Umbilical cord (tissue), 2 donors: ENCODE results near the gene PLOD3. TPM values are rescaled to one million over a fixed set of nuclear protein-coding genes. Genes with fewer than 3 reads are reported as not detected.

Experiments
- DNase-seq: peaks from one replicate; pipeline ENCODE4 v3.0.0-alpha.2; 2015; ENCODE audit warnings: low spot score
- total RNA-seq: library from RNA; depleted of rRNA; stranded (reverse); fragments of >200 nt; gene quantifications from one replicate; pipeline ENCODE4 v1.2.3, GENCODE V29; 2014; ENCODE audit warnings: low replicate concordance; ENCODE audit not compliant: insufficient read depth

The PLOD3 gene
- total RNA-seq, 1 donor from 2014 or later: 32.7 TPM

DNA sequence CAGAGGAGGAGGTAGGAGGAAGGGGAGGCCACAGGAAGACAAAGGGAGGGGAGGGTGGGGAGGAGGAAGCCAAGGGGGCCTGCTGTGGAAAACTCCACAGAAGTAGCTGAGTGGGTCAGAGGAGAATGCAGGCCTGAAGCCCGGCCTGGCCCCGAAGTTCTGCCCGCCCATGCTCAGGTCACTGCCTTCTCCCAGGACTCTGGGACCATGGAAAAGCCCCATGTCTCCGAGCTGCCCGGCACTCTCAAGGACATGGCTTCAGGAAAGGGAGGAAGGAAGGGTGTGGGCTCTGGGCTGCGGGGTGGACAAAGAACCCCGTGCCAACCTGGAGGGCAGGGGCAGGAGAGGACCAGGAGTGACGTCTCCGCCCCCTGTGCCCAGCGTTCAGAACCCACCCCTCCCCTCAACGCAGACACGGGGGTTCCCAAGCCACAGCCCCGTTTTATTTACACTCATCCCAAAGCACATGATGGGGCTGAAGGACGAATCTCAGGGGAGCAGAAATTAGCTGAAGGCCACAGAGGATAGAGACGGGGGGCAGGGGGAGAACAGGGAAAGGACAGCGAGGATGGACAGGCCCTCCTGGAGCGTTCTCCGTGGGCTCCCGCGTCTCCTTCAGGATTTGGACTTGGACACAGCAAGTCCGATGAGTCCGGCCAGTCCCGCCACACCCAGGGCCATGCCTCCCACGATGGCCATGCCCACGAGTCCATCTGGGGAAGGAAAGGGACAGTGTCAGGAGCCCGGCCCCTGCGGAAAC is 22.0 kb upstream of the PLOD3 start:
- peak; percentile 30 for DNase-seq

DNA sequence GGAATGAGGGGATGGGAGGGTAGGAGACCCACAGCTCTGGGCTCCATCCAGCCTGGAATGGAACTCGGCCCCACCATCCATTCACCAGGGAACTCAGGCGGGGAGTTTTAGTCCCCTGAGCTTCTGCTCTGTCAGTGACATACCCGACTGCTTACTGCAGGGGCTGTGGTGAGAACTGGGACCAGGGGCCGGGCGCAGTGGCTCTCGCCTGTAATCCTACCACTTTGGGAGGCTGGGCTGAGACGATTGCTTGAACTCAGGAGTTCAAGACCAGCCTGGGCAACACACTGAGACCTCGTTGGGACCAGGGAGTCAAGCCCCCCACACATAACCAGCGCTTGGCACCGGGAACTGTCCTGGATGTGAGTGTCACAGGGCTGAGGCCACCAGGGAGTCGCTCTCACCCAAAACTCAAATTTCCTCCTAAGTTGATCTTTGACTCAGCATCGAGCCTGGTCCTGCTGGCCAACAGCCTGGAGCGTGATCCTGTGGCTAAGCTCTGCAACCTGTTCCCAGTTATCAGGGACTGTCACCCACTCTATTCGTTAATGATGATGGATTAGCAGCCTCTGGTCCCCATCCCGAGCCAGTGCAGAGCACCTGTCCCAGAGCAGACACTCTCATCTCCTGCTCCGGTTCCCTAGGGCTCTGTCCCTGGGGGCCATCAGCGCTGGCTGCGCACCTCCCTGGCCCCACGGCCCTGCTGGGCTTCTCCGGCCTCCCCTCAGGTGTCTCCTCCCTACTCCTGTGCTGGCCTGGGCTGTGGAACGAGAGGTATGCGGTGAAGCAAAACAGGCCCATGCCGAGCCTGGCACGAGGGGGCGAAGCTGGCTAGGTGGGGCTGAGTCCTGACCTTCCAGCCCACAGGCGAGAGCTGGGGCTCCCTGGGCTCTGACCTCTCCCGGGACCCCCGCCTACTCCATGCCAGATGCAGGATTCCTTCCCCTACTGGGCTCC is 21.1 kb upstream of the PLOD3 start:
- DNase-seq: no peak

DNA sequence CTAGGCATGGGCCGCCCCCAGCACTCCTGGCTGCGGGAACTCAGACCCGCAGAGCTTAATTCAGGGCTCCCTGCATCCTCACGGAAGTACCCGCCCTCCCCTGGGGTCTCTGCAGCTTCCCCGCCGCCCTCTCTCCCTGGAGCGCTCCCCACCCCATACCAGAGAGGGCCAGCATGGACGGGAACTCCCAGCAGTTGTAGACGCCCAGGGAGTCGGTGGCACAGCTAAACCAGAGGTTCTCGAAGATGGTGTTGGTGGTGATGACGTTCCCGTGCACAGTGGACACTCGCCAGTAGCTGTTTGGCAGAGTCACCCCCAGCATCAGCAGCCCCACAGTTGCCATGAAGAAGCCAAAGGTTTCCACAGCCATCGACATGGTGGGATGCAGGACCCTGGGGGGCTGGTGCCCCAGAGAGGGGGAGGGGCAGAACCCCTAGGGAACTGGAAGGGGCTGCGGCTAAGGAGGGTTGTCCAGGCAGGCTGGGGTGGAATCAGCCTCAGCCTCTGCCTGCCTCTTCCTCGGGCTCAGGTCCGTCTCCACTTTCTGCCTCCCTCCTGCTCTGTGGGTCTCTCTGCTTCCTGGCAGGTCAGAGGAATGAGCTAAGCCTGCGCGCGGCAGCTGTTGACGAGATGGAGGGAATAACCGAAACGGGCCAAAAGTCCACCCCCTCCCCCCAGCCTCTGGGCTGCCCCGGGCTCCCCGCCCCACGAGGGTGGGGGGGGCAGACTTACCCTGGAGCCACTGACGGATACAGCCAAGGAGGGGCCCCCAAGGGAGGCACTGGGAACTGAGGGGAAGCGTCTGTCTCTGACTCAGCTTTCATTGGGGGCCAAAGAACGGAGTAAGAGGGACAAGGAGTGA is 20.1 kb upstream of the PLOD3 start, which contains the start of gene CLDN15:
Gene CLDN15, minus strand, starts transcription at position 597 of the 862 bp plus-strand sequence. Its CDS starts 221 bp downstream, at position 376.
- DNase-seq: peak; percentile 66

DNA sequence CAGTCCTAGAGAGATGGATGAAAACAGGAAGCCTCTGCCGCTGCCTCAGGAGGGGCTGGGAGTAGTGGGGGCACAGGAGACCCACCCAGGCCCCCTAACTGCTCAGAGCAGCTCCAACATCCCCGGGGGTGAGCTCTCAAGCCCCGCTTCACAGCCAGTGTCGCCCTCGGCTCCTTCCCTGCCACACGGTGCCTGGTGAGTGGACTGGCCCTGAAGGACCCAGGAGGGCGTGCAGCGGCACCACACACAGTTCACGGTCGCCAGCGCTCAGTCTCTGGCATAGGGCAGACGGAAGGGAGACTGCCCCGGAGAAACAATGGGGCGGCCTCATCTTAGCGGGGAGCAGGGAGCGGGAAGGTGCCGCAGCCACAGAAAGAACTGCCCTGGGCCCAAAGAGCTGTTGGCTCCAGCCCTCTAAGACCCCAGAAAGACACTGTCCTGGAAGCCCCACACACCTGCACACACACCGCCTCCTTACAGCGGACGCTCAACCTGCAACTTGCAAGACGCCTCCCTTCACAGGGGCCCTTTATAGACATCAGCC is 19.0 kb upstream of the PLOD3 start:
- DNase-seq: no peak

DNA sequence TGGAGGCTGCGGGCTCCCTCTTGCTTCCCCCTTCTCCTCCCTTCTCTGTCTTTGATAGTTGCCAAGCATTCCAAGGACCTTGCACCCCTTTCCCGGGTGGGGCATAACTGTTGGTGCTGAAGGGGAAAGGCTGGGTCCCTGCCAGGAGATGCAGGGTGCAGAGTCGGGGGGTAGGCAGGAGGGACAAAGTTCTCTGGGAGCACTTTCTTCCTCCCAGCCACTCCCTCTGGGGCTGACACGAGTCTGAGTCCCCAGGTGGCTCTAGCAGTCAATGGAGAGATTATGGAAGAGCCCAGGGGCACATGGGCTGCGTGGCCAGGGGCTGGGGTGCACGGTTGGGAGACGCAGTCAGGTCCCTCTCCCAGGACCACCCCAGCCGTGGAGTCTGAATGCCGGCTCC is 18.1 kb upstream of the PLOD3 start:
- no peak for DNase-seq

DNA sequence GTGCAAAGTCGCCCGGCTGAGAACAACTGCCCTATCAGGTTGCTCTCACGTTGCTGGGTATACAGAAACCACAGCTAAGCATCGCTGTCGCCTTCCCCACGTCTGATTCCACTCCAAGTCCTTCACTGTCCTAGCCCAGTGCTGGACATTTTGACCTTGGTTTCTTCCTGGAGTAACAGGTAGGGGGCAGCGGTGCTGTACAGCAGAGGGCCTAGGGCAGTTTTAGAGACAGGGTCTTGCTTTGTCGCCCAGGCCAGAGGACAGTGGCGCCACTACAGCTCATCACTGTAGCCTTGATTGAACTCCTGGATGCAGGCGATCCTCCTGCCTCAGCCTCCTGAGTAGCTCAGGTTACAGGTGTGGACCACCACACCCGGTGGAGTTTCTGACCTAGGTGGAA is 17.7 kb upstream of the PLOD3 start:
- no peak for DNase-seq

DNA sequence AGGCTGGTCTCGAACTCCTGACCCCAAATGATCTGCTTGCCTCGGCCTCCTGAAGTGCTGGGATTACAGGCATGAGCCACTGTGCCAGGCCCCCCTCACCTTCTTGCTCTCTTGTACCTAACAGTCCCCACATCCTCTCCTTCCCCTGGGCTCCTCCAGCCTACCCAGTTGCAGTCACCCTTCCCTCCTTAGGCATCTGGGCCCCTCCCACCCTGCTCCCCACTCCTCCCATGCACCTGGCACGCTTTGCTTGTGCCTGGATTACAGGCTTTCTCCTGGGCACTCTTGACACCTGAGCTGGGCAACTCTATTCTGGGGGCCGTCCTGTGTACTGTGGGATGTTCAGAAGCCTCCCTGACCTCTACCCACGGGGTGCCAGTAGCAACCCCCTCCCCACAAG is 17.3 kb upstream of the PLOD3 start:
- no peak for DNase-seq

DNA sequence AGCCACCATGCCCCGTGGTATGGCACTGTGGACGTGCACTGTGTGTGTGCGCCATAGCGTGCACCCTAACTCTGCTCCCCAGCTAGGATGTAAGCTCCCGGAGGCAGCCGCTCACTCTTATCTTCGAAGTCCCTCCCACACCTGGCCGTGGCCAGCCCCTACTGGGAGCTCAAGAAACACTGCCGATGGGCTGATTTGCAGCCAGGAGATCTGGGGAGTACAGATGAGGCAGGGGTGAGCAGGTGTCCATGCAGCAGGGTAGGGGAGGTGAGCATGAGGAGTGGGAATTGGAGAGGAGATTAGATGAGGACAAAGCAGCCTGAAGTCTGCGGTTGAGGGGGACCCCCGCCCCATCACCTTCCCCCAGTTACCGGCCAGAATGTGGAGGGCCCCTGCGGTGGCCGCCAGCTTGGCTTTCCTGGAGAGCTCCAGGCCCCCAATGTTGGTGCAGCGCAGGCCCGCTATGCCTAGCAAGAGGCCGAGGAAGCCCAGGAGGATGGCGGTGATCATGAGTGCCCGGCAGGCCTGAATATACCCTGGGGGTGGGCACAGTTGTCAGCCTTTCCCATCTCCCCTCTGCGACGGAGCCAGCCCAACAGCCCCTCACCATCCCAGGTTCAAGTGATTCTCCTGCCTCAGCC is 16.6 kb upstream of the PLOD3 start:
- no peak for DNase-seq

DNA sequence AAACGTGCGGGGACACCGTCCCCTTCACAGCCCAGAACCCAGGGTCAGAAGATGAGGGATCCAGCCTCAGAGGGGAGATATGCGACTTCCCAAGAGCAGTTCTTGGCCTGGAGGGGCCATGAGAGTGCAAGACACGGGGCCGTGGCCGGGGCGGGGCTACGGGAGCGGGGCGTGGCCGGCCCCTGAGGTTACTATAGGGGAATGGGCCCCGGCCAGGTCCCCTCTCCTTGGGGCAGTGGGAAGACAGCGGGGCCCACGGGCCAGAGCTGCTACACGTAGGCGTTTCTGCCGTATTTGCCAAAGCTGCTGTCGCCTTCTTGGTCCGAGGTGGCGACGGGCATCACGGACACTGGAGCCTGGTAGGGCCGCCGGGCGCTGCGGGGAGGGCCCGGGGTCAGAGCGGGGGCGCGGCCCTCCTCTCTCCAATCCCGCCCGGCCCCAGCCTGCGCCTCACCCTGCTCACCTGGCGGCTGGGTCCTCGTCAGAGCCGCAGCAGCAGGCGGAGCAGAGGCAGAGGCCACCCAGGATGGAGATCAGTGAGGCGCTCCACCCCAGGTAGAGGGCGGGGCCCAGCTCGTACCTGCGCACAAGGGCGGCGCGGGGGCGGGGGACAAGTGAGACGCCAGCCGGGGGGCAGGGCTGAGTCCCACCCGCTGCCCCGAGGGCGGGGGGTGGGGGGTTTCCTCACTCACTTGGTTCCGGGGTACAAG is 14.9 kb upstream of the PLOD3 start:
- DNase-seq: peak; percentile 26

DNA sequence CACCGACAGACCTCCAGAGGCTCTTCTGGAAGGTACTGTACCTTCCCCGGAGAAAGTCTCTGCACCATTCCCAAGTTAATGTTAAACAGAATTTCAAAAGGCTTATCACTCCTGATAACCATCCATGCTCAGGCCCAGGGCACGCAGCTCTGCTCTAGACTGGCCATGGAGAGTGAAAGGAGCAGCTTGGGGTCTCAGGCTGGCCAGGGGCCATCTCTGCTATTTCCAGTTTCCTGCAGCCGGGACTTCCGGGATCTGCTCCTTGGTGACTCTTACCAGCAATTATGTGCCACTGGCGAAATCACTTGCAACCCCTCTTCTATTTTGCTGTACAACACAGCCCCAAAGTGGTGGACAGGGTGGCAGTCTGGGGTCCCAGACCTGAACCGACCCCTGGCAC is 14.3 kb upstream of the PLOD3 start:
- DNase-seq: no peak

DNA sequence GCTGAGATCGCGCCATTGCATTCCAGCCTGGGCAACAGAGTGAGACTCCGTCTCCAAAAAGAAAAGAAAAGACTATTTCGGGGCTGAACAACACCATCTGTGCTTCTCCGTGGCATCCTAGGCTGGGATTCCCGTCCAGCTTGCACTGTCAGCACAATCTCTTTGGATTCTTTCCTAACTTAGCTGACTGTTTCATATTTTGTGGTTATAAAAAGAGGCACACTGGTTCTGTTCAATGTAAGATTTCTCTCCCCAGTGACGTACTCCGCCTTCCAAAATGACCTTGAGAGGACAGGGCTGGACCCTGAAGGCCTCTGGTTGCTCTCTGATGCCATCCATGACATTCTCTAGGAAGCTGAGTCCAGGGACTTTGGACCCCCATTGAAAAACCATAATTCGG is 9.3 kb upstream of the PLOD3 start:
- peak; percentile 89 for DNase-seq

DNA sequence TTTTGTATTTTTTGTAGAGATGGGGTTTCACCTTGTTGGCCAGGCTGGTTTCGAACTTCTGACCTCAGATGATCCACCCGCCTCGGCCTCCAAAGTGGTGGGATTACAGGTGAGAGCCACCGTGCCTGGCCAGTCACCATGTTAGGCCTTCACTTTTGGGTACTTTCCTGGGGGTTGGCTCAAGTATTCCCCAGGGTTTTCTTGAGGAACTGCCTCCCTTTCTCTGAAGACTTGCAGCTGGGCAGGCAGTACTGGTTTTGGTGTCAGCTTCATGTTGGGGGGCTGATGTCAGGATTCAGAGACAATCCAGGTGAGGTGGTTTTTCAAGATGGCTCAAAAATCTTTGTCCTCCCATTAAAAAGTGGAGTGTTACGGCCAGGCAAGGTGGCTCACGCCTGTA is 8.3 kb upstream of the PLOD3 start:
- DNase-seq: no peak

DNA sequence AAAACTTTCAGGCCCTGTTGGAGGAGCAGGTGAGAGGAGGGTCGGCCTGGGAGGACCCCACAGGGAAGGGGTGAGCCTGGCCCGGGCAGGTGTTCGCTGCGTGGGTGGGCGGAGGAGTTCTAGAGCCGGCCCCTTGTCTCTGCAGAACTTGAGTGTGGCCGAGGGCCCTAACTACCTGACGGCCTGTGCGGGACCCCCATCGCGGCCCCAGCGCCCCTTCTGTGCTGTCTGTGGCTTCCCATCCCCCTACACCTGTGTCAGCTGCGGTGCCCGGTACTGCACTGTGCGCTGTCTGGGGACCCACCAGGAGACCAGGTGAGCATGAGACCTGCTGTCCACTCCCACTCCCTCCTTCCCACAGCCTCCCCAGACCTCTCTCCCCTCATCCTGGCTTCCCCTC is 6.1 kb upstream of the PLOD3 start:
- DNase-seq: no peak

DNA sequence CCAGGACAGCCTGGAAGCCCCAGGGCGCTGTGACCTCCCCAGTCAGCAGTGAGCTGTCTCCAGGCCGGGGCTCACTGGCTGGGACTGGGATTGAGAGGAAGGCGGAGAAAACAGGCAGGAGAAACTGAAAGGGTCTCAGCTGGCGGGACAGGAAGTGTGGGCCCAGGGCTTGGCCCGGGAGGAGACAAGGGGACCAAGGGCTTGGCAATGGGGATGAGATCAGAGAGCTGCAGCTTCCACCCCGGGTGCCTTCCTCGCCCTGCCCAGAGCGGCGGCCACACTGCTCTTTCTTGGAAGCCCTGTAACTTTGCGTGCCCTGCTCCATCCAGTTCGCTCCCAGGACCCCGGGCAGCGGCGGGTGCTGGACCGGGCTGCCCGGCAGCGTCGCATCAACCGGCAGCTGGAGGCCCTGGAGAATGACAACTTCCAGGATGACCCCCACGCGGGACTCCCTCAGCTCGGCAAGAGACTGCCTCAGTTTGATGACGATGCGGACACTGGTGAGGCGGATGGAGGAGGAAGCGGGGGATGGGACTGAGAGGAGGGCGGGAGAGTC is 5.0 kb upstream of the PLOD3 start:
- no peak for DNase-seq

DNA sequence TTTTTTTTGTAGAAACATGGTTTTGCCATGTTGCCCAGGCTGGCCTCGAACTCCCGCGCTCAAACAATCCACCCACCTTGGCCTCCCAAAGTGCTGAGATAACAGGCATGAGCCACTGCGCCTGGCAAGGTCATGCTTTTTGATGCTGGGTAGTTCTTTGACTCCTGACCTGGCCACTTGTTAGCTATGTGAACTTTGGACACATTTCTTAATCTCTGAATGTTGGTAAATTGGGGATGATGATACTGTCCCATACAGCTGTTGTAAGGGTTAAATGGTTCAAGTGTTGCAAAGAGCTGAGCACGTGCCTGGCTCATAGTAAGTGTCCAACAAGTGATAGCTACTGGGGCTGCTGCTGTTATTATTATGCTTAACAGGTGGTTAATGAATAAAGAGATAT is 2.9 kb upstream of the PLOD3 start:
- DNase-seq: no peak

DNA sequence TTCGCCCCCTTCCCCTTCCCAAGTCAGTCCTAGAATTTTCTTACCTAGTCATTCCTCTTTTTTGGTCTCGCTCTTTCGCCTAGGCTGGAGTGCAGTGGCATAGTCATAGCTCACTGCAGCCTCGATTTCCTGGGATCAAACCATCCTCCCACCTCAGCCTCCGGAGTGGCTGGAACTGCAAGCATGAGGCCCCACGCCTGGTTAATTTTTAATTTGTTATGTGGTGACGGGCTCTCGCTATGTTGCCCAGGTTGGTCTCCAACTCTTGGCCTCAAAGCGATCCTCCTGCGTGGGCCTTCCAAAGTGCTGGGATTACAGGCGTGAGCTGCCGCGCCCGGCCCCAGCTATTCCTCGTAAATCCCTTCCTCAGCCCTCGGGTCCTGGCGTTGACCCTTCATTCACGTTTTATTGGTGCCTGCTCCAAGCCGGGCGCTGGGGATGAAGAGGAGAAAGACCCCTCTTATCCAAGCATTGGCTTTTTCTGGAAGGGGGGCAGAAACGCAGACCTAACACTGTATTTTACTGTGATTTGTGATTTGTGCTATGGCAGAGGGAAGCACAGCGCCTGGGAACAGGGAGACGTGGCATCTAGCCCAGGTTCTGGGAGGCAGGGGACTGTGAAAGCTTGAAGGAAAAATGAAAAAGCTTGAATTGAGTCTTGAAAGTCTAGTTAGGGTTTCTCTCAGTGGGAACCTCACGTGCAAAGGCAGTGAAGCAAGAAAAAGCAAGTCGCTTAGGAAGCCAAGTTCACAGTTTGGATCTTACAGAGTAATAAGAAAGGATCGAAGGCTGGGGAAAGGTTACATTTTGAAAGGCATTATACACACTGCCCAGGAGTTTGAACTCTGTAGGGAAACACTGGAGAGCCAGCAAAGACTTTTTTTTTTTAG is 1.1 kb upstream of the PLOD3 start:
- DNase-seq: no peak

DNA sequence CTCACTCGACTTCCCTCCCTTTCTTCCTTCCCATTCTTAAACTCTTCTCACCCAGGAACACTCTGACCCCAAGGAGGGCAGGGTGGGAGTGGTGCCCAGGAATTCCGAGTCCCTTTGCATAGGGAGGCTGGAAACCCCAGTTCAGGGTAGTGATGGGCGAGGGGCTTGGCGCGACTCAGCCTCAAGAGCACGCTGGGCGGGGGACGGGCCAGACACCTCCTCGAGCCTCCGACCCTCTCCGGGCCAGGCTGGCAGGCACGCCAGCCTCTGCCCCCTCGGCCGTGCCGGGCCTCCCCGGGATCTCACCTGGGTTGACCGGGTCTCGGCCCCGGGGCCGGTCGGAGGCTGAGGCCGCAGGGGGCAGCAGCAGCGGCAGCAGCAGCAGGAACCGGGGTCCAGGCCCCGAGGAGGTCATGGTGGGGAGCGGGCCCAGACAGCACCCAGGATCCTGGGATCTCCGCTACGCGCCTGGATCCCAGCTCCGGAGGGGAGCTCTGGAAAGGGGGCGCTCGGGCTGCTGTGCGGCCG is 457 bp downstream of the PLOD3 start:
- peak; percentile 29 for DNase-seq

DNA sequence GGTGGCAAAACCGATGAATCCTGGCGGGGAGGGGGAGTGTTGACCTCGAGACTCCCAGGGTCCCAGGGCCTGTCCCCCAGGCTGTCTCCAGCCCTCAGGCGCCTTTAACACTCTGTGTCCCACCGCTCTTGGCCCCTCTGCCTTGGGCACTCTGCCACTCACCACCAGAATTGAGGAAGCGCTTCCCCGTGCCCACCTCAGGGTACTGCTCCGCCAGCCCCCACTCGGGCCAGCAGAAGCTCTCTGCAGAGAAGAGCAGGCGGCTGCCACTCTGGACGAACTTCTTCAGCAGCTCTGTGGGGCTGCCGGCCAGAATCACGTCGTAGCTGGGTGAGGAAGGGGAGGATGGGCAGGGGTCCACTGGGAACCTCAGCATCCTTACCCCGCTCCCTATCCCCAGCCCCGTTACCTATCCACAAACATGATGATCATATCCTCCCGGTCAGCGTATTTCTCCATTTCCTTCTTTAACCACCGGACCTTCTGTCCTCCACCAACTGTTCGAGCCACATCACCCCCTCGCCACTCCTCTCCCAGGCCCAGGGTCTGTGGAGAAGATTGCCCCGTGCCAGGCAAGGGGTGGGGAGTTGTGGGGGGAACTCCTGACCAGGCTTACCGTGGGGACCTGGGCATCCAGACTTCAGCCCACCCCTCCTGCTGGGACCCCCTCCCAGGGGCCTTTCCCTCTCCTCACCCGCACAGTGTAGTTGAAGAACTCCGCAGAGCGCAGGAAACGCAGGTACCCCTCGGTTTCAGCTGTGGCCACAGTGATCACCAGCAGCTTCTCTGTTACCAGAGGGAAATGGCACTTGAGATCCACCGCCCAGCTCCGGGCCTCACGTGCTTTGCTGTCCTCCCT is 1.2 kb downstream of the PLOD3 start:
- no peak for DNase-seq
